NCI-H446 (cell line): ENCODE data around the gene AXDND1.
"Not testable (repeated sequence)": the region's sequence is repeated elsewhere in the genome, so short reads cannot be mapped to it uniquely, and the experiment has no call there.

ENCODE experiments used
- DNase-seq, 2 experiments: peaks; one replicate each; lab custom pipeline; 2025; lab: John Stamatoyannopoulos, UW

AXDND1 gene

GRCh38 chr1:179365342-179366092 is at the start of gene AXDND1:
Gene AXDND1, plus strand, starts transcription at chr1:179365971. Its CDS starts 539 bp downstream, at chr1:179366510.
- DNase-seq: peak; percentile 85 to 89

- no peak for DNase-seq
These were observed 47.3 kb upstream of the AXDND1 start for GRCh38 chr1:179318491-179318890.

- DNase-seq: no peak
These were observed 44.1 kb upstream of the AXDND1 start for GRCh38 chr1:179321533-179322216.

GRCh38 chr1:179322557-179322956 is 43.2 kb upstream of the AXDND1 start:
- no peak for DNase-seq

GRCh38 chr1:179323436-179323835 is 42.3 kb upstream of the AXDND1 start:
- DNase-seq: no peak

GRCh38 chr1:179325836-179326235 is 39.9 kb upstream of the AXDND1 start:
- DNase-seq: no peak

GRCh38 chr1:179326746-179327145 is 39.0 kb upstream of the AXDND1 start:
- DNase-seq: no peak

GRCh38 chr1:179327196-179327595 is 38.6 kb upstream of the AXDND1 start:
- DNase-seq: no peak

GRCh38 chr1:179327679-179328078 is 38.1 kb upstream of the AXDND1 start:
- DNase-seq: no peak

GRCh38 chr1:179329862-179330261 is 35.9 kb upstream of the AXDND1 start:
- no peak for DNase-seq

- no peak for DNase-seq
These were observed 31.3 kb upstream of the AXDND1 start for GRCh38 chr1:179334440-179334839.

GRCh38 chr1:179337288-179337687 is 28.5 kb upstream of the AXDND1 start:
- no peak for DNase-seq

- no peak for DNase-seq
These were observed 27.7 kb upstream of the AXDND1 start for GRCh38 chr1:179337942-179338560.

GRCh38 chr1:179340918-179341317 is 24.9 kb upstream of the AXDND1 start:
- no peak for DNase-seq

GRCh38 chr1:179341943-179342547 is 23.7 kb upstream of the AXDND1 start:
- DNase-seq: no peak

- no peak for DNase-seq
These were observed 22.9 kb upstream of the AXDND1 start for GRCh38 chr1:179342740-179343404.

GRCh38 chr1:179351281-179351680 is 14.5 kb upstream of the AXDND1 start:
- DNase-seq: no peak

GRCh38 chr1:179352236-179352635 is 13.5 kb upstream of the AXDND1 start:
- no peak for DNase-seq

GRCh38 chr1:179353546-179353945 is 12.2 kb upstream of the AXDND1 start:
- DNase-seq: no peak

- not testable (repeated sequence) for DNase-seq
These were observed 4.1 kb upstream of the AXDND1 start for GRCh38 chr1:179361631-179362030.

- DNase-seq: no peak
These were observed 476 bp downstream of the AXDND1 start for GRCh38 chr1:179366093-179366800.
